ENCODE data around the gene ADAMTS17. TPM values are rescaled to one million over a fixed set of nuclear protein-coding genes. Genes with fewer than 3 reads are reported as not detected.
"Not testable (repeated sequence)": the region's sequence is repeated elsewhere in the genome, so short reads cannot be mapped to it uniquely, and the experiment has no call there.

The ADAMTS17 gene
- total and polyA plus RNA-seq, 2 experiments from 2014 or later = 3.7 to 4.4 TPM

DNA sequence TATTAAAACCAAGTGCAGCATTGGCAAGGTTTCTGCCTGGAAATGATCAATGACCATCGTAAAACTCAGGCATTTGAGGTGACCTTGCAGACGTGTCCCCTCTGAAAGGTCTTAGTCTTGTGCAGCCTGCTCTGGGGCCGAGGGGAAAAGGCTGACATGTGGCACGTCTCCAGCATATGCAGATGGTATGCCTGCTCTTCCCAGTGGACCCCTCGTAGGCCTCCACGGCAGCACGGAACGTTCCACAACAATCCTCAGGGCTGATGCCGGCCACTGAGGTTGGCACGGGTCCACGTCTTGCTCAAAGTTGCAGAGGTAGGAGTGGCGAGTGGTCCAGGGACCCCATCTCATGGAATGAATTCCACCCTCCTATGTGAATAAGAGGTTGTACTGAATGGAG, 361.0 kb downstream of the ADAMTS17 start:
- WGBS (ENCODE audit: low lambda C conversion rate, missing lambda C conversion rate) = 74% methylated on average over 12 of the region's 12 CpGs
- Histone ChIP-seq H4K20me1 (ENCODE audit: insufficient read depth, poor library complexity, severe bottlenecking) (no peaks in the 10 kb centered on the region), H3K4me3 (no peak overlapping the region), H3K36me3 (replicated peaks; ENCODE audit: insufficient read depth, low read depth) (no peaks in the 10 kb centered on the region), H3K4me1 (ENCODE audit: insufficient read depth) (peaks cover 13% of the 10 kb centered on the region), H3K9me2 (replicated peaks; ENCODE audit: insufficient read depth) (no peaks in the 10 kb centered on the region), H3K27me3 (no peaks in the 10 kb centered on the region), H3K27ac (no peak overlapping the region), H3K9me3 (ENCODE audit: low read depth) (no peaks in the 10 kb centered on the region), H2AFZ (no peak overlapping the region), H3K79me2 (no peaks in the 10 kb centered on the region), H3K4me2 (no peak overlapping the region)
- TF ChIP-seq EZH2 (IDR thresholded peaks at IDR 0.05; ENCODE audit: borderline replicate concordance) (no peak), EZH2phosphoT487 (IDR thresholded peaks at IDR 0.05; ENCODE audit: low read depth, severe bottlenecking, unreplicated experiment) (no peak)
- TF ChIP-seq, protein P1, sequence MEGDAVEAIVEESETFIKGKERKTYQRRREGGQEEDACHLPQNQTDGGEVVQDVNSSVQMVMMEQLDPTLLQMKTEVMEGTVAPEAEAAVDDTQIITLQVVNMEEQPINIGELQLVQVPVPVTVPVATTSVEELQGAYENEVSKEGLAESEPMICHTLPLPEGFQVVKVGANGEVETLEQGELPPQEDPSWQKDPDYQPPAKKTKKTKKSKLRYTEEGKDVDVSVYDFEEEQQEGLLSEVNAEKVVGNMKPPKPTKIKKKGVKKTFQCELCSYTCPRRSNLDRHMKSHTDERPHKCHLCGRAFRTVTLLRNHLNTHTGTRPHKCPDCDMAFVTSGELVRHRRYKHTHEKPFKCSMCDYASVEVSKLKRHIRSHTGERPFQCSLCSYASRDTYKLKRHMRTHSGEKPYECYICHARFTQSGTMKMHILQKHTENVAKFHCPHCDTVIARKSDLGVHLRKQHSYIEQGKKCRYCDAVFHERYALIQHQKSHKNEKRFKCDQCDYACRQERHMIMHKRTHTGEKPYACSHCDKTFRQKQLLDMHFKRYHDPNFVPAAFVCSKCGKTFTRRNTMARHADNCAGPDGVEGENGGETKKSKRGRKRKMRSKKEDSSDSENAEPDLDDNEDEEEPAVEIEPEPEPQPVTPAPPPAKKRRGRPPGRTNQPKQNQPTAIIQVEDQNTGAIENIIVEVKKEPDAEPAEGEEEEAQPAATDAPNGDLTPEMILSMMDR (IDR thresholded peaks at IDR 0.05; ENCODE audit: poor library complexity) = no peak
- DNase-seq (ENCODE audit: low spot score) = no peak

- H3K27me3 ChIP-seq; DNase-seq (ENCODE audit: low spot score); H3K4me3 ChIP-seq; H3K36me3 ChIP-seq (replicated peaks; ENCODE audit: insufficient read depth, low read depth); H2AFZ ChIP-seq; H3K4me2 ChIP-seq; H3K9me3 ChIP-seq (ENCODE audit: low read depth); H3K27ac ChIP-seq; H3K9me2 ChIP-seq (replicated peaks; ENCODE audit: insufficient read depth); H4K20me1 ChIP-seq (ENCODE audit: insufficient read depth, poor library complexity, severe bottlenecking); H3K79me2 ChIP-seq: not testable (repeated sequence)
- H3K4me1 ChIP-seq (ENCODE audit: insufficient read depth) = peaks cover 13% of the 10 kb centered on the region
- 94% methylated on average over 5 of the region's 5 CpGs for WGBS (ENCODE audit: low lambda C conversion rate, missing lambda C conversion rate)
Measured at GRCh38 chr15:99979886-99980285, 361.9 kb downstream of the ADAMTS17 start.

GRCh38 chr15:99979371-99979770, 362.4 kb downstream of the ADAMTS17 start:
- H2AFZ ChIP-seq = no peak overlapping the region
- H3K27ac ChIP-seq = no peak overlapping the region
- TF ChIP-seq EZH2 (IDR thresholded peaks at IDR 0.05; ENCODE audit: borderline replicate concordance) (no peak), EZH2phosphoT487 (IDR thresholded peaks at IDR 0.05; ENCODE audit: low read depth, severe bottlenecking, unreplicated experiment) (no peak)
- TF ChIP-seq, protein P1 (IDR thresholded peaks at IDR 0.05; ENCODE audit: poor library complexity) = no peak
- no peak for DNase-seq (ENCODE audit: low spot score)
- no peaks in the 10 kb centered on the region for H3K36me3 ChIP-seq (replicated peaks; ENCODE audit: insufficient read depth, low read depth)
- H3K27me3 ChIP-seq = no peaks in the 10 kb centered on the region
- no peaks in the 10 kb centered on the region for H3K9me3 ChIP-seq (ENCODE audit: low read depth)
- no peaks in the 10 kb centered on the region for H3K9me2 ChIP-seq (replicated peaks; ENCODE audit: insufficient read depth)
- no peak overlapping the region for H3K4me3 ChIP-seq
- H3K79me2 ChIP-seq = no peaks in the 10 kb centered on the region
- WGBS (ENCODE audit: low lambda C conversion rate, missing lambda C conversion rate) = 97% methylated on average over 15 of the region's 15 CpGs
- no peak overlapping the region for H3K4me2 ChIP-seq
- H3K4me1 ChIP-seq (ENCODE audit: insufficient read depth) = peaks cover 13% of the 10 kb centered on the region
- no peaks in the 10 kb centered on the region for H4K20me1 ChIP-seq (ENCODE audit: insufficient read depth, poor library complexity, severe bottlenecking)

- H3K36me3 ChIP-seq (replicated peaks; ENCODE audit: insufficient read depth, low read depth) = no peaks in the 10 kb centered on the region
- no peaks in the 10 kb centered on the region for H3K79me2 ChIP-seq
- no peak for DNase-seq (ENCODE audit: low spot score)
- H2AFZ ChIP-seq = no peak overlapping the region
- no peak overlapping the region for H3K27ac ChIP-seq
- no peaks in the 10 kb centered on the region for H3K27me3 ChIP-seq
- TF ChIP-seq EZH2phosphoT487 (IDR thresholded peaks at IDR 0.05; ENCODE audit: low read depth, severe bottlenecking, unreplicated experiment) (no peak), EZH2 (IDR thresholded peaks at IDR 0.05; ENCODE audit: borderline replicate concordance) (no peak)
- TF ChIP-seq, protein P1 (IDR thresholded peaks at IDR 0.05; ENCODE audit: poor library complexity) = no peak
- H3K4me2 ChIP-seq = no peak overlapping the region
- H3K9me2 ChIP-seq (replicated peaks; ENCODE audit: insufficient read depth) = no peaks in the 10 kb centered on the region
- H3K4me3 ChIP-seq = no peak overlapping the region
- no peaks in the 10 kb centered on the region for H3K9me3 ChIP-seq (ENCODE audit: low read depth)
- H3K4me1 ChIP-seq (ENCODE audit: insufficient read depth) = peaks cover 11% of the 10 kb centered on the region
- H4K20me1 ChIP-seq (ENCODE audit: insufficient read depth, poor library complexity, severe bottlenecking) = no peaks in the 10 kb centered on the region
- WGBS (ENCODE audit: low lambda C conversion rate, missing lambda C conversion rate) = 80% methylated on average over 10 of the region's 10 CpGs
Measured at GRCh38 chr15:99978426-99978825, 363.3 kb downstream of the ADAMTS17 start.

Data from hepatocyte (in vitro differentiated cells).